Anterior cingulate cortex (tissue), 58 donors: ENCODE data around the gene KRT39.

Source experiments
- DNase-seq, 58 donors: peaks; one replicate each; lab custom pipeline; 2025; lab: John Stamatoyannopoulos, UW

KRT39 gene

GRCh38 chr17:40966848-40967247 lies at the start of gene KRT39:
Gene KRT39, minus strand, starts transcription at chr17:40966948. Its CDS starts 92 bp downstream, at chr17:40966856.
- DNase-seq, result no peak

GRCh38 chr17:41015454-41015853 lies 48.7 kb upstream of the KRT39 start:
- DNase-seq, result no peak

- DNase-seq, result no peak
Measured at GRCh38 chr17:41013606-41014005, 46.9 kb upstream of the KRT39 start.

GRCh38 chr17:41013181-41013580 lies 46.4 kb upstream of the KRT39 start:
- DNase-seq, result no peak

- no peak for DNase-seq
Measured at GRCh38 chr17:41012326-41013120, 45.8 kb upstream of the KRT39 start.

- DNase-seq, result no peak
Measured at GRCh38 chr17:41010441-41010840, 43.7 kb upstream of the KRT39 start.

GRCh38 chr17:41009936-41010335 lies 43.2 kb upstream of the KRT39 start:
- no peak for DNase-seq

GRCh38 chr17:41009301-41009760 lies 42.6 kb upstream of the KRT39 start:
- no peak for DNase-seq

GRCh38 chr17:41008811-41009210 lies 42.1 kb upstream of the KRT39 start, which contains the start of gene KRTAP3-1:
Gene KRTAP3-1, minus strand, starts transcription at chr17:41009128. Its CDS starts 54 bp downstream, at chr17:41009074.
- no peak for DNase-seq

- no peak for DNase-seq
Measured at GRCh38 chr17:41004397-41004796, 37.6 kb upstream of the KRT39 start.

- DNase-seq, result no peak
Measured at GRCh38 chr17:41003926-41004325, 37.2 kb upstream of the KRT39 start.

- DNase-seq, result no peak
Measured at GRCh38 chr17:41002814-41003213, 36.1 kb upstream of the KRT39 start.

- no peak for DNase-seq
Measured at GRCh38 chr17:41001795-41002194, 35.0 kb upstream of the KRT39 start.

- peak in 4 of 58 donors; percentile 3 to 9 (median 5) for DNase-seq
Measured at GRCh38 chr17:40999563-40999962, 32.8 kb upstream of the KRT39 start, which contains the start of gene KRTAP3-2. Gene KRTAP3-2, minus strand, starts transcription at chr17:40999906. Its CDS starts 53 bp downstream, at chr17:40999853.

- DNase-seq, result no peak
Measured at GRCh38 chr17:40997361-40997760, 30.6 kb upstream of the KRT39 start.

- no peak for DNase-seq
Measured at GRCh38 chr17:40996829-40997228, 30.1 kb upstream of the KRT39 start.

- DNase-seq, result no peak
Measured at GRCh38 chr17:40995116-40995515, 28.4 kb upstream of the KRT39 start.

GRCh38 chr17:40993839-40994238 lies 27.1 kb upstream of the KRT39 start, which contains the start of gene KRTAP3-3:
Gene KRTAP3-3, minus strand, starts transcription at chr17:40994164. Its CDS starts 67 bp downstream, at chr17:40994097.
- no peak for DNase-seq

- DNase-seq, result no peak
Measured at GRCh38 chr17:40993084-40993483, 26.3 kb upstream of the KRT39 start.

GRCh38 chr17:40992666-40993065 lies 25.9 kb upstream of the KRT39 start:
- DNase-seq, result no peak

- no peak for DNase-seq
Measured at GRCh38 chr17:40986920-40987319, 20.2 kb upstream of the KRT39 start.

- no peak for DNase-seq
Measured at GRCh38 chr17:40984226-40984625, 17.5 kb upstream of the KRT39 start, which contains the start of gene KRT40. Gene KRT40, minus strand, starts transcription at chr17:40984326. Its CDS starts 53 bp downstream, at chr17:40984273.
